ENCODE data around the gene FOXA3. TPM values are rescaled to one million over a fixed set of nuclear protein-coding genes. Genes with fewer than 3 reads are reported as not detected.

The FOXA3 gene
- polyA plus RNA-seq, 3 donors, result 3.6 to 32.1 TPM; not detected in 1

DNA sequence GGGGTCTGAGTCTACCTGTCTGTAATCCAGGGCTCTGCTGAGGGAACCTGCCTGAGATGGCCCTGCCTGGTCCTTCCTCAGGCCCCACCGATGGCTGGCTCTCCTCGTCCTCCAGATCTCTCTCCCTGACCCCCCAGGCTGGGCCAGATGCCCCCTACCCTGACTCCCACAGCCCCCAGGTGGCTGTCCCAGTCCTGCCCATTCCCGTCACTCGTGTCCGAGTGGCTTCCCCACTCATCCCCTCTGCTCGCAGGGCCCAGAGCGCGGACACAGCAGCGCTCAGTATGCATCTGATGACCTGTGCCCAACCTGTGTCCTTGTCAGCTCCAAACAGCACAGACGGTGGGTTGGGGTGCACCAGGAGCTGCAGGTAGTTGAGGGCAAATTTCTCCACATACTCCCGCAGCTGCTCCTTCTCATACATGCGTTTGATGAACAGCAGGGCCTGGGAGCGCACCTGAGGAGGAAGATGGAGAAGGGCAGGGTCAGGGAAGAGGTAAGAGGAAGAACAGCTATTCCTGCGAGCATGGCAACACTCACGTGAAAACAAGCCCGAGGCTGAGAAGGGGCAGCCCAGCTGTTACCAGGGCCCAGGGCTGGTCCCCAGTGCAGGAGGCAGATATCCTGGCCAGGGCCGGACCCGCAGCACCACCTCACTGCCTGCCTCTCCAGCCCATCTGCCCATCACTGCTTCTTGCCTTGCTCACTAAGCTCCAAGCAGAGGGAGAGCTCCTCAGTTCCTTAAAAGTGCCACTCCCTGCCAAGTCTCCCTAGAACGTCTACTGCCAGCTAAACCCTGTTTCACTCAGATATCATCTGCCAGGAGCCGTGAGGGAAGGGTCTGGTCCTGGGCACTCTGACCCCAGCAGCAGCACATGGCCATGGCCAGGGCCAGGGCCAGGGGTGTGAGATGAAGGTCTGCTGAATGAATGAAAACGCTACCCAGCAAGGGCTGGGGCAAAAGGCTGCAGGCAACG is 37.9 kb upstream of the FOXA3 start:
- WGBS, 3 donors, result 83 to 93% (median 83%) methylated on average over 20 to 22 of the region's 22 CpGs
- H3K27ac ChIP-seq (ENCODE audit: low read depth, low read length), result no peak overlapping the region

DNA sequence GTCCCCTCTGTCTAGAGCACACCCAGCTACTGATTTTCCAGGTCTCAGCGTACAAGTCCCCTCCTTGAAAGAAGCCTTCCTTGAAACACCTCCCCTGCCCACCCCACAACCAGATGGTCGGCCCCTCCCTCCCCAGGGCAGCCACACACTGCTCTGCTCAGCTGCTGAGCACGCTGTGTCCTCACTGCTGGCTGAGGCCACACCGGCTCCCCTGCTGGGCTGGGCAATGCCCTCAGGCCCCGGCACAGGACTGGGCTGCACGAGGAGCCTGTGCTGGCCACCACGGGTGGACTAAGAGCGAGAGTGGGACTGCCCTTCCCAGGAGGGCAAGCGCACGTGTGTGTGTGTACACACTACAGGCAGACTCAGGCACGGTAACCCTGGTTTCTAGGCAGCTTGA is 37.2 kb upstream of the FOXA3 start:
- 84 to 88% (median 87%) methylated on average over 11 of the region's 11 CpGs for WGBS, 3 donors
- no peak overlapping the region for H3K27ac ChIP-seq (ENCODE audit: low read depth, low read length)

DNA sequence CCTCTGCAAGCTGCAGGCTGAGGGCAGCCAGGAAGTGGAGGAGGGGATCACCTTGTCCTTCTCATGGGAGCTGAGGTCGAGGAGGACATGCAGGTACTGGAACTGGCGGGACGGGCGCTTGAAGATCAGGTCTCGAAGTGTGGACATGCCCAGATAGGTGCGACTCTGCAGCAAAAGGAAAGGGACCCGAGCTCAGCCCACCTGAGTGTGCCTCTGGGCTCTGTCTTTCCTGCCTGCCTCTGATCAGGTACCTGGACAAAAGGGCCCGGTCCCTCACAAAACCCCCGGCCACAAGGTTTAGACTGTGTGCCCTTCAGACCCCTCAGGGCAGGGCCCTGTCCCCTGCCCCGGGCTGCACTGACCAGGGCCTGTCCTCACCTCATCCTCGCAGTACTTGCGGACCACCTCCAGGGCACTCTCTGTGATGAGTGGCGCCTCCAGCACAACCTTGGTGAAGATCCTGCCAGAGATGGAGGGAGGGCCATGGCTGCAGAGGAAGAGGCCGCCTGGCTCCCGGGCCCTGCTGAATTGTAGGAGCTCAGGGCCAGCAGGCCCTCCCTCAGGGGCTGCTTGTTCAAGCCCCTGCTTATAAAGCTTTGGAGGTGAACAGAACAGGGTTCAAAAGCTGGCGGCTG is 36.5 kb upstream of the FOXA3 start:
- WGBS, 3 donors, result 93 to 97% (median 93%) methylated on average over 15 to 16 of the region's 16 CpGs
- no peak overlapping the region for H3K27ac ChIP-seq (ENCODE audit: low read depth, low read length)

DNA sequence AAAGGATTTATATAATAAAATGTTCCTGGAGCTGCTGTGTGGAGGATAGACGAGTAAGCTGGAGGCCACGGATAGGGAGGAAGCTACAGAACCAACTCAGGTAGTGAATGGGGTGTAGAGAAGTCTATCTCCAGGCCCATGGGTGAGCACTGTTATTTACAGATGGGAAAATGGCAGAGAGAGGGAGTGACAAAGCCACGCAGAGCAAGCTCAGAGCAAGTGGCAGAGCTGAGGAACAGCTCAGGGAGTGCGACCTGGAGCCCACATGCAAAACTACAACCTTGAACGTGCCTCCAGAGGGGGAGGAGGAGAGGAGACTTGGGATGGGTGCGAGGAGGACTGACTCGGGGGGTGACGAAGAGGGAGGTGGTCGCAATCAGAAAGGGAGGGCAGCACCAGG is 35.6 kb upstream of the FOXA3 start:
- no peak overlapping the region for H3K27ac ChIP-seq (ENCODE audit: low read depth, low read length)
- WGBS, 3 donors, result 88 to 94% (median 88%) methylated on average over 9 of the region's 9 CpGs

DNA sequence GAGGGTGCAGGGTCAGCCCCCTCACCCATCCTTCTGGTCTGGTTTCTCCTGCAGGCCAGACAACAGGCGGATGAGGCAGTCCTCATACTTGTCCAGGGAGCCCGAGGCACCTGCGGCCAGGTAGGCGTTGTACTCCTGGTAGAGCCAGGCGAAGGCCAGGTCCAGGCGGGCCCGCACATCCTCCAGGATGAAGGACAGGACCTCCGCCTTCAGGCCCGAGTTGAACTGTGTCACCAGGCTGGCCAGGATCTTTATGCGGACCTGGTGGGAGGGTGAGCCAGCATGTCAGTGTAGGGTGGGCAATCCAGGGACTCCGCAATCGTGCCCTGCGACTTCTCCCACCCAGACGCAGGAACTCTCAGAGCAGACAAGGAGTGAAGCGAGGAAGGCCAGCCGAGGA is 35.2 kb upstream of the FOXA3 start:
- WGBS, 3 donors, result 94 to 95% (median 94%) methylated on average over 16 of the region's 16 CpGs
- no peak overlapping the region for H3K27ac ChIP-seq (ENCODE audit: low read depth, low read length)

DNA sequence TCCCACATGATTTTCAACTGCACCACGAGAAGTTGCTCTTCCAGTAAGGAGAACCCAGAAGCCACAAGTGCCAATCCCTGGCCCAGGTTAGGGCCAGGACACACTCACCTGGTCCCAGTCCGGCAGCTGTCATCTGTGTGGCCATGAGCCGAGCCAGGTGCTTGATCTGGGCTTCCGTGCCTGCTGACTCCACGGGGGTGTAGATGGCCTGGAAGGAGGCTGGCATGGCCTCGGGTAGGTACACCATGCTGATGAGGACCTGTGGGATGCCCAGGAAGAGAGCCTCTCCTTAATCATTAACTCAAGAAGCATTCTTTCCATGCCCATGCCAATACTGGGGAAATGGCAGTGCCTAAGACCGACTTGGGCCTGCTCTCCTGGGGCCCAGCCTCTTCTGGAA is 29.2 kb upstream of the FOXA3 start:
- 76 to 95% (median 94%) methylated on average over 7 of the region's 7 CpGs for WGBS, 3 donors
- H3K27ac ChIP-seq (ENCODE audit: low read depth, low read length), result no peak overlapping the region

DNA sequence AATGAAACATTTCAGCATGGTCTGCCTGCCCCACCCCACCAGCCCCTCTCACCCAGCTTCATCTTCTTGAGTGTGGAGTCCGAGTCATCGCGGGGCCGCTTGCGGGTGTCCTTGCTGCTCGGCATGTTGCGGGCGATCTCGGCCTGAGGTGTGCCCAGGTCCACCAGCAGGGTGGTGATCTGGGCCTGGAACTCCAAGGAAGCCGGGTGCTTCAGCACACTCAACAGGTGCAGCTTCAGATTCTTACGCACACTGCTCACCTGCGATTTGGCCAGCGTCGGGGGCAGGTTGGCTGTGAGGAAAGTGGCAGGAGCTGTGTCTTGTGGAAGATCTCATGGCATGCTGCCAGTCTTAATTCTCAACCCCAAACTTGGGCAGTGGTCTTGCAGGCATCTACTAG is 21.9 kb upstream of the FOXA3 start:
- WGBS, 3 donors, result 93 to 97% (median 96%) methylated on average over 14 of the region's 14 CpGs
- no peak overlapping the region for H3K27ac ChIP-seq (ENCODE audit: low read depth, low read length)

DNA sequence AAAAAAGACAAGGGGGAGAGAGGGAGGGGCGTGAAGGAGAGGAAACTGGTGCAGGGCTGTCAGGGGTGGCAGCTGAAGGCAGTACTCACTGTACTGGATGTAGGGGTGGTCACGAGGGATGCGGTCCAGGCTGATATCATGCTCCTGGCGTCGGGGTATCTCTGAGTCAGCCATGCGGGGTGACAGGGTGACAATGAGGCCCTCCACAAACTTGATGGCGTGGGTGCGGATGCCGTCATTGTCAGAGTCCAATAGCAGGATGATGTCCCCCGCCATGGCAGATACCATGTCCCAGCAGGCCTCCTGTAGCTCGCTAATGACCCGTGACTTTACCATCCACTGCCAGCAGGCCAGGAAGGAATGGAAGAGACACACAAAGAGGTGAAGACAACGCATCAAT is 16.5 kb upstream of the FOXA3 start:
- 93 to 96% (median 94%) methylated on average over 13 of the region's 13 CpGs for WGBS, 3 donors
- no peak overlapping the region for H3K27ac ChIP-seq (ENCODE audit: low read depth, low read length)

DNA sequence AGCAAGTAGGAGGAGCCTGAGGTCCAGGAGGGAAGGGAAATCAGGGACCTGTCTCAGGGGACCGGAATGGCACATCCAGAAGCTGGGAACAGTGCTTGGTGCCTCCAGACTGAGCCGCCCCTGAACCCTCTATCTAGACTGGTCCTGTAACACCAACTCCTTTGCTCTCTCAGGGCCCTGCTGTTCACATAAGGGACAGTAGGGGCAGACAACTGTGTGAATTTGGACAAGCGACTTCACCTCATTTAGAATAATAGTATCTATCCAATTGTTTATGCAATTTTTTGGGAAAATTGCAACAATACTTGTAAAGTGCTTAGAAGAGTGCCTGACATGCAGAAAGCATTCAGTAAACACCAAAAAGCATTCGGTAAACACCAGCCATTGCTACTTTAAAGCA is 15.2 kb upstream of the FOXA3 start:
- 88 to 94% (median 91%) methylated on average over 4 of the region's 4 CpGs for whole genome bisulfite sequencing, 3 donors
- H3K27ac ChIP-seq (ENCODE audit: low read depth, low read length), result no peak overlapping the region

DNA sequence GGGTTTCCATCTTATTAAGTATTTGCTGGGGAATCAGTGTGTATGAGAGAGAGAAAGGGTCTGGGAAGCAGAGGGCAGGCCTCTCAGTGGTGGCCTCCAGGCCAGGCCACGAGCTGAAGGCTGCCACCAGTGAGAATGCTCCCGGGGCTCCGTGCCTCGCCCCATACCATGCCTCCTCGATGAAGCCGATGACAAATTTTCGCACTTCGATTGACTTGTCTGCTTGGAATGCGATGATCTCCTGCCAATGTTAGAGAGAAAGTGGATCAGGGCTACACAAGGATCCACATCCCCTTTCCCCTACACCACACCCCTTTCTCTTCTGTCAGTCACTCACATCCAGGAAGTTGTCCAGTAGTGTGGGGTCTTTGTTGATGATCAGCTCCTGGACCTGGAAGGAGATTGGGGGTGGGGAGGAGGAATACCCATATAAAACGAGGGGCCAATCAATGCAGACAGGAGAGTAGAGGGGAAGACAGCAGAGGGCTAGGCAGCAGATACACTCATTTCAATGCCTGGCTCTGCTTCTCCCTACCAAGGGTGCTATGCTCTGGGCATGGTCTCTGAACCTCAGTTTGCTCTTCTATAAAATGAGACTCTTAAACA is 11.9 kb upstream of the FOXA3 start:
- WGBS, 3 donors, result 92 to 95% (median 94%) methylated on average over 10 of the region's 10 CpGs
- H3K27ac ChIP-seq (ENCODE audit: low read depth, low read length), result no peak overlapping the region

DNA sequence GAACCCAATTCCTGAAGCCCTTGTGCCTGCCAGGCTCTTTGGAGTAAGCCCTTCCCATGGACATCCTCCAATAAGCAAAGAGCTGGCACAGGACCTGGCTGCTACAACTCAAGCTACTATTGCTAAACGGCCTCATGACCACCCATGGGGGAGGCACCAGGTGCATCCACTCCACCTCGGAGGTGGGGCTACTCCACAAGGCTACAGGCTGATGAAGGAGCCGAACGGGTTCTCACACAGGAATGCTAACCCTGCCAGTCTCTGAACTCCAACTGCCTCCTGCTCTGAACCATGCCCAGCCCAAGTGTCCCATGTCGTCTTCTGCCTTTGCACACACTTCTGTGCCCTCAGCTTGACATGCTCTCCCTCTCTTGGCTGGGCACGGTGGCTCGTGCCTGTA is 11.1 kb upstream of the FOXA3 start:
- 73 to 84% (median 83%) methylated on average over 7 of the region's 7 CpGs for WGBS, 3 donors

DNA sequence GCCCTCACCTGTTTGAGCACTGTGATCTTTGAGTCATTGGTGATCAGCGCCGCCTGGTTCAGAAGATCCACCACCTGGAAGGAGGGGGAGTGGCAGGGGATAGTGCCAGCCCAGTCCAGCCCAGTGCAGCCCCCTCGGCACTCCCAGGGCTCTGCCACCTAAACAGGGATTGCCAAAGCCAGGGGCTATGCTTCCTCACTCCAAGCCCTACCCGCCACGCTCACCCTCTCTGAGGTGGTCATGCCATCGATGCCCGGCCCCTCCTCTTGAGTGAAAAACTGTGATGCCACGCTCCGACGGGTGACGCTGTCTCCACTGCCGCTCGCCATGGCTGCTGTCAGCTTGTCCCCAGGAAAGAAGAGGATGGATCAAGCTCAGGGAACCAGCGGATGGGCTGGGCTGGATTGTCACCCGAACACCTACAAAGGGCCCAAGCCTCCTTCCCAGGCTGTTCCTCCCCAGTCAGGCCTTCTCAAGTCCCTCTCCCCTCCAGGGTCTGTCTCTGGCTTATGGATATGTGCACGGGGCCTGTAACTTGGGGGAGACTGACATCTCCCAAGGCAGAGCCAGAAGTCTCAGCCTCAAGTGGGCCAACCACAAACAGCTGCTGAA is 9.9 kb upstream of the FOXA3 start:
- WGBS, 3 donors, result 88 to 98% (median 93%) methylated on average over 16 of the region's 16 CpGs
- H3K27ac ChIP-seq (ENCODE audit: low read depth, low read length), result no peak overlapping the region

More for the DNA sequence above, 11.1 kb upstream of the FOXA3 start:
- no peak overlapping the region for H3K27ac ChIP-seq (ENCODE audit: low read depth, low read length)

DNA sequence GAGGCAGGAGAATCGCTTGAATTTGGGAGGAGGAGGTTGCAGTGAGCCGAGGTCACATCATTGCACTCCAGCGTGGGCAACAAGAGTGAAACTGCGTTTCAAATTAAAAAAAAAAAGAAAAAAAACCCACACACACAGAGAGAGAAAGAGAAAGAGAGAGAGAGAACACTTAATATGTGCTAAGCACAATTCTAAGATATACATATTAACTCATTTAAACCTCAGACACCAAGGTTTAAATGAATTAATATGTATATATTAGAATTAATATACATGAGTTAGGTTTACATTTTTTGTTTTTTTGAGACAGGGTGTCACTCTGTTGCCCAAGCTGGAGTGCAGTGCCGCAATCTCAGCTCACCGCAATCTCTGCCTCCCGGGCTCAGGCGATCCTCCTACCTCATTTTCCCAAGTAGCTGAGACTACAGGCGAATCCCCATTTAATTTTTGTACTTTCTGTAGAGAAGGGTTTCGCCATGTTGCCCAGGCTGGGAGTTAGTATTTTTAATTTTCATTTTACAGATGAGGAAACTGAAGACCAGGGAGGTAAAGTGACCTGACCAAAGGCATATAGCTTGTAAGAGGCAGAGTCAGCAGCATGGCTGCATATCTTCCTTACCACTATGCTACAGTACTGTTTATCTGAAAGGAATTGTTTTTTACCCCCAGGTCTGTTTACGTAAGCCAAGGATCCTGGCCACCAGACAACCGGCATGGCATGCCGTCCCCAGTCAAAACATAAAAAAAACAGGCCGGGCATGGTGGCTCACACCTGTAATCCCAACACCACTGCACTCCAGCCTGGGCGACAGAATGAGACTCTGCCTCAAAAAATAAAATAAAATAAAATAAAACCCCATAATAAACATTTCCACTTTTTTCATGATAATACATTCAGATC is 3.5 kb upstream of the FOXA3 start:
- no peak overlapping the region for H3K27ac ChIP-seq (ENCODE audit: low read depth, low read length)
- 76 to 88% (median 86%) methylated on average over 15 of the region's 15 CpGs for WGBS, 3 donors

DNA sequence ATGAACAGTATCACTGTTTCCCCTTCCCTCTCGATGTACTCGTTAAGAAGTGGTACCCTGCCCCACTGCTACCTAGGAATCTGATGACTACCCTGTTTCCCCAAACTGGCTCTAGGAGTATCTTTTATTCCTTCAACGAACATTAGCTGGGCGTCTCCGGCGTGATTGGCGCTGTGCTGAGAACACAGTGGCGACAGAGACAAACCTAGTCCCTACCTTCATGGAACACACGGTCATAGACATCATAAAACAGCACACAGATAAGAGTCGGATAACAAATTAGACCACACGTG is 1.9 kb upstream of the FOXA3 start:
- WGBS, 3 donors, result 0 to 1% (median 1%) methylated on average over 11 of the region's 11 CpGs
- no peak overlapping the region for H3K27ac ChIP-seq (ENCODE audit: low read depth, low read length)

DNA sequence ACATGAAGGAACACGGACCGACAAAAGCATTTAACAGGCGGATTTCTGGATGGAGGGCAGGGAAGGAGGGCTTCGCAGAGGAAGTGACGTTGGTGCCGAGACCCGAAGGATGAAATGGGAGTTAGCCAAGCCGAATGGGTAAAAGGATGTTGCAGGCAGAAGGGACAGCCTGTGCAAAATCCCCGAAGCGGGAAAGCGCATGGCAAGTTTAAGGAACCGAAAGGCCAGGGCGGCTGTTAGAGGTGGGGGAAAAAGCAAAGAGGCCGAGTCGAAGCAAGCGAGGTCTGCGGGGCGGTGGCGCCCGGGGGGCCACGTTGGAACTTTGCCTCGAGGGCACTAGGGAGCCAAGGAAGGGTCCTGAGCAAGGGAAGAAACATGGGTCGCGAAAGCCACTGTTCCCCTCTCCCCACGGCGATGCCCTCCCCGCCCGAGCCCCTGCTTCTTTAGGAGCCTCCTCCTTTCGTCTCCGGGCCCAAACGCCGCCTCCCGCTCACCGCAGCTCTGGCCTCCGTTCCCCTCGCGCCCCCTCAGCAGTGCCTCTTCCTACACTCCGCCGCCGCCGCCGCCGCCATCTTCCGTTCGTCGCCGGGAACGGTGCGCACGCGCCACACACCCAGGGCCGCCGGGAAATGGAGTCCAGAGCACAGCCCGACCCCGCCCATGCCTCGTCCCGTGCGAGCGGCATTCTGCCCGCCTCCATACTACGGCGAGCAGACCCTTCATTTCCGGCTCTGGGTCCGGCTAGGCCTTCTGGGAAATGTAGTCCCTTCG is 1.4 kb upstream of the FOXA3 start, which contains the start of gene SYMPK:
Gene SYMPK (minus strand): TSS at position 584 of the 771 bp plus-strand sequence. CDS start 8,652 bp downstream, outside the sequence.
- H3K27ac ChIP-seq (ENCODE audit: low read depth, low read length), result peak within 1 kb of the TSS; percentile 22
- 1% methylated on average over 51 to 65 of the region's 65 CpGs for WGBS, 3 donors

DNA sequence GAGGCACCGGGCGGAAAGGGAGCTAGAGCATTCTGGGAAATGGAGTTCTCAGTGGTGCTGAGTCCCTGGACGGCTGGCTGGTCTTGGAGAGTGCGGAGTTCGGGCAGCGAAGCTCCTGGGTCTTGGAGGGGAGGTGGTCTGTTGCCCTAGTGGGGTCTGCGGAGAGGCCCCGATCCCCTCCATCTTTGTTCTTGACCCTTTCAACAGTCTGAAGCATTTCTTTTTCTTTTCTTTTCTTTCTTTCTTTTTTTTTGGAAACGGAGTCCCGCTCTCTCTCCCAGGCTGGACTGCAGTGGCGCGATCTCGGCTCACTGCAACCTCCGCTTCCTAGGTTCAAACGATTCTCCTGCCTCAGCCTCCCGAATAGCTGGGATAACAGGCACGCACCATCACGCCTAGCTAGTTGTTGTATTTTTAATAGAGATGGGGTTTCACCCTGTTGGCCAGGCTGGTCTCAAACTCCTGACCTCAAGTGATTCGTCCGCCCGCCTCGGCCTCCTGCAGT is 739 bp upstream of the FOXA3 start:
- H3K27ac ChIP-seq (ENCODE audit: low read depth, low read length), result no peak overlapping the region
- 3 to 4% (median 3%) methylated on average over 22 of the region's 22 CpGs for WGBS, 3 donors

DNA sequence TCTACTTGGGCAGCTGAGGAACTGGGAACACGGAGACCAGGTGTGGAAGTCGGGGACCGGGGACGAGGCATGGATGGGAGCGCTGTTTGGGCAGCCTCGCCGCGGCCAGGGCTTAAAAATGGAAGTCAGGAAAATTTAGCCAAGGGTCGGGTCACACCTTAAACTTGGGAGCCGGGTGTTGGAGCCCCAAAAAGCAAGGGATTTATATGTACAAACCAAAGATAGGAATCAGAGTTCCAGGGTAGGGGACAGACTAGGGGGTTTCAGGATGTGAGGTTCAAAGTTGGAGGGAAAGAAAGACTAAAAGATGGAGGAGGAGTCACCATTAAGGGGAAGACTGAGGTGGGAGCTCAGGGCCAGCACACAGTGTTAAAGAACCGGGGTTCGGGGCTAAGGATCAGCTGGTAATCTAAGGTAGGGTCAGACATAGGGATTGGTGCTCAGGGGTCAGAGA is 530 bp downstream of the FOXA3 start:
- no peak overlapping the region for H3K27ac ChIP-seq (ENCODE audit: low read depth, low read length)
- 8 to 23% (median 20%) methylated on average over 12 of the region's 12 CpGs for WGBS, 3 donors
